ENCODE data around the gene TBC1D2. TPM values are rescaled to one million over a fixed set of nuclear protein-coding genes. Genes with fewer than 3 reads are reported as not detected.

Gene TBC1D2
- total RNA-seq, 1 donor from 2014 or later = 1.5 TPM

DNA sequence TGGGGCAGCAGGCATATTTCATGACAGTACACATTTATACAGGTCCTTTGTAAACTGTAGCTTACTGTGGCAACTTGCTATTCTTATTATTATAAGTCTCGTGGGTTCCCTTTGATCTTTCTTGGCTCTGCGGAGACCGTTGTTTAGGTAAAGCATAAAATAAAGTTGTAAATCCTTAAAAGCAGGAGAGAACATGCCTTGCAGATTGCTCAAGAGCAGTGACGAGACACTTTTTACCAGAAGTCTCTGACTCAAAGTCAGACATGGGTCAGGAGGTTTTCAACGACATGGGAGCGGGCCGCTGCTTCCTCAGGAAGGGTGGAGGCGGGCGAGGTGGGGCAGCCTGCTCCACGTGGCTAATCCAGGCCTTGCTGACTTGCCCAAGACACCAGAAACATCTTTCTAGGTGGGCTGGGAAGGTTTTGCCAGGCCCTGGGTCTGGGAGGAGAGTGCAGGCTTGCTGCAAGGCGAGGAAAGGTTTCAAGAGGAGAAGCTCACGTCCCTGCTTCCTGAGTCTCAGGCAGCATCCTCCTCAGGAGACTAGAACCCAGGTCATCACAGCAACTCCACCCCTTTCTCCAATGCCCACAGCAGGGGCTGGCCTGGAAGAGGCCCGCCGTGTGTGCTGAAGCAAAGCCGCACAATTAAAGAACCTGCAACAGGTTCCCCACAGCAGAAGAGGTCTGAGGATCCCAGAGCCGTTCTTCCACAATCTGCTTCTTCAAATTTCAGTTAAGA lies 6.5 kb downstream of the TBC1D2 start:
- intact Hi-C loops (cut with micrococcal nuclease) = no loop called here
- DNase-seq (ENCODE audit: low spot score) = no peak
- H3K9me3 Mint-ChIP-seq = no peaks in the 10 kb centered on the region
- H3K27me3 Mint-ChIP-seq (ENCODE audit: low read depth) = peaks cover 6% of the 10 kb centered on the region
- H3K27ac Mint-ChIP-seq = peak overlapping the region; percentile 69
- peaks cover 4% of the 10 kb centered on the region for H3K36me3 Mint-ChIP-seq (ENCODE audit: low read depth)
- peaks cover 19% of the 10 kb centered on the region for H3K4me1 Mint-ChIP-seq (ENCODE audit: low read depth)
- H3K4me3 Mint-ChIP-seq (ENCODE audit: low read depth) = no peak overlapping the region

- Mint-ChIP-seq H3K27ac (no peak overlapping the region), H3K4me1 (ENCODE audit: low read depth) (peaks cover 14% of the 10 kb centered on the region), H3K9me3 (no peaks in the 10 kb centered on the region), H3K27me3 (ENCODE audit: low read depth) (no peaks in the 10 kb centered on the region), H3K4me3 (ENCODE audit: low read depth) (no peak overlapping the region), H3K36me3 (ENCODE audit: low read depth) (peaks cover 4% of the 10 kb centered on the region)
- no peak for DNase-seq (ENCODE audit: low spot score)
- intact Hi-C loops (cut with micrococcal nuclease) = no loop called here
Measured at GRCh38 chr9:98247831-98248657, 7.4 kb downstream of the TBC1D2 start.

- Mint-ChIP-seq H3K27ac (no peak overlapping the region), H3K4me1 (ENCODE audit: low read depth) (peaks cover 3% of the 10 kb centered on the region), H3K4me3 (ENCODE audit: low read depth) (no peak overlapping the region), H3K36me3 (ENCODE audit: low read depth) (no peaks in the 10 kb centered on the region), H3K27me3 (ENCODE audit: low read depth) (no peaks in the 10 kb centered on the region), H3K9me3 (no peaks in the 10 kb centered on the region)
- DNase-seq (ENCODE audit: low spot score) = no peak
- intact Hi-C loops (cut with micrococcal nuclease) = no loop called here
Measured at GRCh38 chr9:98242426-98242825, 13.0 kb downstream of the TBC1D2 start.

DNA sequence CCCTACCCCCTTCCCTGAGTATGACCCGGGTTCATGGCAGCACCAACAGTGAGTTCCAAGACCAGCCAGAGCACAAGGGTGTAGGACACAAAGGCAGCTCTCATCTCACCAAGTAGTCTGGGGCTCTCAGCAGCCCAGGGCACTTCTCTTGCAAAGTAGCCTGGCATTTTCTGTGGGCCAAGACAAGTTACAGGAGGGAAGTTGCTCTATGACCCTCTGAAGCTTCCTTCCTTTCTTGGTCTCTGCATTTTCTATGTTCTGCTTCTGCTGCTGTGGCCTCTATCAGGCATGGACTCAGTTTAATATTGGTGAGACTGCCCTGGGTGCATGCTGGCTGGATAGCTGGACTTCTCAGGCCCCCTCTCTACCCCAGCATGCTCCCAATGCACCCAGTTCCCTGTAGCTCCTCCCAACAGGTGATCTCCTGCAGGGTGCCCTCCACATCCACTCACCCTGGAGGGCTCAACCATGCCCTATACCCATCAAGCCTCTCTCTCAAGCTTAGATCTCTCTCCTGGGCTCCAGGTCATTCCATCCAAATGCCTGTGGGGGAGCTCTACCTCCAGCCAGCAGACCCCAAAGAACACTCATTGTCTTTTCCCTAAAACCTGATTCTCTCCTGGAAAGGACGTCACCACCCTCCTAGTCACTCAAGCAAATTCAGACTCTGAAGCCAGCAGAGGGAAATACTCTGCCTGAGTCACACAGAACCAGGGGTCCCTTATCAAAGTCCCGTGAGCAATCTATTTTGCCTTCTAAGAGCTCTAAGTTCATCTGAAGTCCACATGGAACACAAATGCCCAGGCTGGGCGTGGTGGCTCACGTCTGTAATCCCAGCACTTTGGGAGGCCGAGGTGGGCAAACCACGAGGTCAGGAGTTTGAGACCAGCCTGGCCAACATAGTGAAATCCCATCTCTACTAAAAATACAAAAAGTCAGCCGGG lies 13.8 kb downstream of the TBC1D2 start:
- no peaks in the 10 kb centered on the region for H3K9me3 Mint-ChIP-seq
- H3K27me3 Mint-ChIP-seq (ENCODE audit: low read depth) = no peaks in the 10 kb centered on the region
- H3K27ac Mint-ChIP-seq = no peak overlapping the region
- intact Hi-C loops (cut with micrococcal nuclease) = no loop called here
- H3K4me1 Mint-ChIP-seq (ENCODE audit: low read depth) = peaks cover 3% of the 10 kb centered on the region
- H3K4me3 Mint-ChIP-seq (ENCODE audit: low read depth) = no peak overlapping the region
- DNase-seq (ENCODE audit: low spot score) = no peak
- no peaks in the 10 kb centered on the region for H3K36me3 Mint-ChIP-seq (ENCODE audit: low read depth)

GRCh38 chr9:98240475-98240874 lies 15.0 kb downstream of the TBC1D2 start:
- Mint-ChIP-seq H3K36me3 (ENCODE audit: low read depth) (no peaks in the 10 kb centered on the region), H3K27me3 (ENCODE audit: low read depth) (no peaks in the 10 kb centered on the region), H3K9me3 (no peaks in the 10 kb centered on the region), H3K4me1 (ENCODE audit: low read depth) (no peaks in the 10 kb centered on the region), H3K27ac (no peak overlapping the region), H3K4me3 (ENCODE audit: low read depth) (no peak overlapping the region)
- DNase-seq (ENCODE audit: low spot score) = no peak
- intact Hi-C loops (cut with micrococcal nuclease) = no loop called here

DNA sequence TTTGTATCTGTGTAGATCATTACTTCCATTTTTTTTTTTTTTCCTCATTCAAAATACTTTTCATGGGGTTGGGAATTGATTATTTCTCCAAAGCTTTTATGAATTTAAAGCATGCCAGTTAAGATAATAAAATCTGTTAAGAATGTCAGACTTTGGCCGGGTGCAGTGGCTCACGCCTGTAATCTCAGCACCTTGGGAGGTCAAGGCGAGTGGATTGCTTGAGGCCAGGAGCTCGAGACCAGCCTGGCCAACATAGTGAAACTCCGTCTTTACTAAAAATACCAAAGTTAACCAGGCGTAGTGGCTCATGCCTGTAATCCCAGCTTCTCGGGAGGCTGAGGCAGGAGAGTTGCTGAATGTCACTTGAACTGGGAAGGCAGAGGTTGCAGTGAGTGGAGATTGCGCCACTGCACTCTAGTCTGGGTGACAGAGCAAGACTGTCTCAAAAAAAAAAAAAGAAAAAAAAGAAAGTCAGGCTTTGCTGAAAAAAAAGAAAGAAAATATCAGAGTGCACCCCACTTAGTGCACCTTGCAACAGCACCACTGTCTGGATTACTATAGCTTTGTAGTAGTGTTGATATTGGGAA lies 18.5 kb downstream of the TBC1D2 start:
- no peaks in the 10 kb centered on the region for H3K9me3 Mint-ChIP-seq
- no peaks in the 10 kb centered on the region for H3K36me3 Mint-ChIP-seq (ENCODE audit: low read depth)
- peaks cover 2% of the 10 kb centered on the region for H3K4me1 Mint-ChIP-seq (ENCODE audit: low read depth)
- intact Hi-C loops (cut with micrococcal nuclease) = no loop called here
- no peak overlapping the region for H3K27ac Mint-ChIP-seq
- DNase-seq (ENCODE audit: low spot score) = no peak
- no peak overlapping the region for H3K4me3 Mint-ChIP-seq (ENCODE audit: low read depth)
- no peaks in the 10 kb centered on the region for H3K27me3 Mint-ChIP-seq (ENCODE audit: low read depth)

GRCh38 chr9:98235126-98235525 lies 20.3 kb downstream of the TBC1D2 start:
- intact Hi-C loops (cut with micrococcal nuclease) = no loop called here
- Mint-ChIP-seq H3K27me3 (ENCODE audit: low read depth) (no peaks in the 10 kb centered on the region), H3K36me3 (ENCODE audit: low read depth) (no peaks in the 10 kb centered on the region), H3K4me1 (ENCODE audit: low read depth) (peaks cover 2% of the 10 kb centered on the region), H3K27ac (no peak overlapping the region), H3K9me3 (no peaks in the 10 kb centered on the region), H3K4me3 (ENCODE audit: low read depth) (no peak overlapping the region)
- DNase-seq (ENCODE audit: low spot score) = no peak

DNA sequence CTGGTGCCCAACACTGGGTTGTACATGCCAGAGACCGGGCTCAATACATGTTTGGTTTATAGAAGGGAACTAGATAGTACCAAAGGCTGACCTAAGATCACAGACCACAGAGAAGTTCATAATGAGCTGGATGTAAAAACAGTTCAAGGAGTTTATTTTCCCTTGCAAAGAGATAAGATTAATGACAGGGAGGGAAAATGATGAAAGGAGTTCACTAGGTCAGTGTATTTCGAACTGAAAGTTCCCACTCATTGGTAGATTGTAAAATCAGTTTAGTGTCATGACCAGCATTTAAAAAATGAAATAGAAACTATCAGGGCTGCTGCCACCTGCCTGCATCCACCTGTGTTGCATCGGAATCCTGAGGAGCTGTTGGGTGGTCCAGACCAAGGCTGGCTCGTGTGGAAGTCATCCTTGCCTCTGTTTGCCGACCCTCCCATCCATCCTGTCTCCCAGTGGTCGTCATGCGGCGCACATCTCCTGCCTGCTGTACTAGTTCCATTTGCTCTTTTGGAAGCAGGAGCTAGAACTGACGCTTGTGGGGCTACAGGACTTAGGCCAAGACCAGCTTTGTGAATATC lies 21.1 kb downstream of the TBC1D2 start:
- no peaks in the 10 kb centered on the region for H3K36me3 Mint-ChIP-seq (ENCODE audit: low read depth)
- DNase-seq (ENCODE audit: low spot score) = no peak
- no peak overlapping the region for H3K4me3 Mint-ChIP-seq (ENCODE audit: low read depth)
- H3K9me3 Mint-ChIP-seq = no peaks in the 10 kb centered on the region
- no peaks in the 10 kb centered on the region for H3K27me3 Mint-ChIP-seq (ENCODE audit: low read depth)
- peaks cover 2% of the 10 kb centered on the region for H3K4me1 Mint-ChIP-seq (ENCODE audit: low read depth)
- H3K27ac Mint-ChIP-seq = no peak overlapping the region
- intact Hi-C loops (cut with micrococcal nuclease) = no loop called here

DNA sequence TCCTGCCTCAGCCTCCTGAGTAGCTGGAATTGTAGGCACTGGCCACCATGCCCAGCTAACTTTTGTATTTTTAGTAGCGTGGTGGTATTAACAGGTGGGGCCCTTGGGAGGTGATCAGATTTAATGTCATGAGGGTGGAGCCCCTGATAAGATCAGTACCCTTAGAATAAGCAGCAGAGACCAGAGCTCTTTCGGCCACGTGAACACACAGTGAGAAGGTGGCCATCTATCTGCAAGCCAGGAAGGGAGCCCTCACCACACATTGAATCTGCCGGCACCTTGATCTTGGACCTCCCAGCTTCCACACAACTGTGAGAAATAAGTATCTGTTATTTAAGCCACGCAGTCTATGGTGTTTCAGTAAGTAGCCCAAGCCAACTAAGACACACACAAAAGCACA lies 22.5 kb downstream of the TBC1D2 start:
- Mint-ChIP-seq H3K36me3 (ENCODE audit: low read depth) (no peaks in the 10 kb centered on the region), H3K4me1 (ENCODE audit: low read depth) (peaks cover 2% of the 10 kb centered on the region), H3K27me3 (ENCODE audit: low read depth) (no peaks in the 10 kb centered on the region), H3K9me3 (no peaks in the 10 kb centered on the region), H3K4me3 (ENCODE audit: low read depth) (no peak overlapping the region), H3K27ac (no peak overlapping the region)
- DNase-seq (ENCODE audit: low spot score) = no peak
- intact Hi-C loops (cut with micrococcal nuclease) = no loop called here

DNA sequence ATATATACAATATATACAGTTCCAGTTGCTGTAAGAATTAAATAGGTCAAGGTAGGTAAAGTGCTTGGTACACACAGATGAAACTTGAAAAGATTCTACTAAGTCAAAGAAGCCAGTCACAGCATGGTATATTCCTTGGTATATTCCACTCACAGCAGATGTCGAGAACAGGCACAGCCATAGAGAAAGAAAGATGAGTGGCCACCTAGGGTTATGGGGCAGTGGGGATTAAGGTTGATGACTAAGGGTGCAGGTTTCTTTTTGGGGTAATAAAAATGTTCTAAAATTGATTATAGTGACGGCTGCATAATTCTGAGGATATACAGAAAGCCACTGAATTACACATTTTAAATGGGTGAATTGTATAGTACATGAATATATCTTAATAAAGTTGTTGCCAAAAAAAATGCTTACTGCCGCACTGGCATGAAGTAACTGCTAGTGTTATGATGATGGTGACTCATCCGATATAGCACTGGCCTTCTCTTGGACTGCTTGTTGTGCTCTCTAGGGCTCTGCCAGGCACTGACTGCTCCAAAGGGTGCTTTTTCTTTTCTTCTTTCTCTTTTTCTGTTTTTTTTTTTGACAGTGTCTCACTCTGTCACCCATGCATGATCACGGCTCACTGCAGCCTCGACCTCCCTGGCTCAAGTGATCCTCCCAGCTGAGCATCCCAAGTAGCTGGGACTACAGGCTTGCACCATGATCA lies 23.5 kb downstream of the TBC1D2 start:
- Mint-ChIP-seq H3K9me3 (no peaks in the 10 kb centered on the region), H3K36me3 (ENCODE audit: low read depth) (no peaks in the 10 kb centered on the region), H3K4me1 (ENCODE audit: low read depth) (peaks cover 2% of the 10 kb centered on the region)

GRCh38 chr9:98230789-98231188 lies 24.7 kb downstream of the TBC1D2 start:
- intact Hi-C loops (cut with micrococcal nuclease) = no loop called here
- Mint-ChIP-seq H3K9me3 (no peaks in the 10 kb centered on the region), H3K4me1 (ENCODE audit: low read depth) (peaks cover 2% of the 10 kb centered on the region), H3K4me3 (ENCODE audit: low read depth) (no peak overlapping the region), H3K27ac (no peak overlapping the region), H3K27me3 (ENCODE audit: low read depth) (no peaks in the 10 kb centered on the region), H3K36me3 (ENCODE audit: low read depth) (no peaks in the 10 kb centered on the region)
- no peak for DNase-seq (ENCODE audit: low spot score)

More for the DNA sequence above, 23.5 kb downstream of the TBC1D2 start:
- intact Hi-C loops (cut with micrococcal nuclease) = no loop called here
- Mint-ChIP-seq H3K27me3 (ENCODE audit: low read depth) (no peaks in the 10 kb centered on the region), H3K27ac (no peak overlapping the region), H3K4me3 (ENCODE audit: low read depth) (no peak overlapping the region)
- DNase-seq (ENCODE audit: low spot score) = no peak

DNA sequence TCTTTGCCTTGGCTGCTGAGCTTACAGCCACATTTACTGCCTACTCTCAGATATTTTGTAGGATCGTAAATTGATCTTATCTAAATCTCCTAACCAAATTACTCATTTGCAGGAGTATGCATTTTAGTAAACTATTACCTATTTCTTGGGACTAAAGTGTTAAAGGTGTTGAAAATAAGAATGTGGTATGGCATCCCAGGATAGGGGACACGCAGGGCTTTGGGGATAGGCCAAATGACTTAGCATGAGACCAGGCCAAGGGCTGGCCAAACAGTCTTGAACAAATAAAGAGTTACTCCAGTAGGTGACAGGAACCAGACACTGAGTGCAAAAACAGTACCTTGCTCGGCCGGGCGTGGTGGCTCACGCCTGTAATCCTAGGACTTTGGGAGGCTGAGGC lies 25.1 kb downstream of the TBC1D2 start:
- intact Hi-C loops (cut with micrococcal nuclease) = no loop called here
- no peaks in the 10 kb centered on the region for H3K36me3 Mint-ChIP-seq (ENCODE audit: low read depth)
- H3K27me3 Mint-ChIP-seq (ENCODE audit: low read depth) = no peaks in the 10 kb centered on the region
- H3K4me3 Mint-ChIP-seq (ENCODE audit: low read depth) = no peak overlapping the region
- H3K27ac Mint-ChIP-seq = no peak overlapping the region
- peaks cover 2% of the 10 kb centered on the region for H3K4me1 Mint-ChIP-seq (ENCODE audit: low read depth)
- H3K9me3 Mint-ChIP-seq = no peaks in the 10 kb centered on the region
- DNase-seq (ENCODE audit: low spot score) = no peak

Data from activated T-helper 2 cell treated with anti-CD3 and anti-CD28 coated beads, Interferon-gamma antibody, Interleukin-2, Interleukin-4, amounts not matched to agents 10 μg/mL and 5 μg/mL and 100 μg/mL, durations not matched to agents 14 hours and 24 hours and 36 hours (primary cell).